Subcutaneous abdominal adipose tissue (tissue), 5 donors: ENCODE data around the gene MAST2.
"Not testable (repeated sequence)": the region's sequence is repeated elsewhere in the genome, so short reads cannot be mapped to it uniquely, and the experiment has no call there.

Experiments used
- H3K27ac ChIP-seq: one replicate; pipeline ENCODE4 v1.7.0; 2013; ENCODE audit warnings: low read depth, mild to moderate bottlenecking, inconsistent platforms, low read length, moderate library complexity
- H3K27me3 ChIP-seq, 5 donors: one replicate each; pipeline ENCODE4 v1.7.0; 2013; ENCODE audit warnings: low read length in 5 of 5, inconsistent platforms in 1 of 5; ENCODE audit not compliant: control insufficient read depth in 5 of 5, insufficient read depth in 4 of 5
- H3K36me3 ChIP-seq, 5 donors: one replicate each; pipeline ENCODE4 v1.7.0; 2013; ENCODE audit warnings: low read length in 5 of 5; ENCODE audit not compliant: control insufficient read depth in 5 of 5, insufficient read depth in 5 of 5
- H3K4me1 ChIP-seq, 5 donors: one replicate each; pipeline ENCODE4 v1.7.0; 2013; ENCODE audit warnings: low read length in 5 of 5, mild to moderate bottlenecking in 3 of 5, moderate library complexity in 1 of 5; ENCODE audit not compliant: control insufficient read depth in 5 of 5, insufficient read depth in 5 of 5
- H3K4me3 ChIP-seq, 5 donors: one replicate each; pipeline ENCODE4 v1.7.0; 2013; ENCODE audit warnings: low read length in 5 of 5, low read depth in 1 of 5
- H3K9ac ChIP-seq, 5 donors: one replicate each; pipeline ENCODE4 v1.7.0; 2013; ENCODE audit warnings: low read length in 5 of 5, mild to moderate bottlenecking in 4 of 5, moderate library complexity in 3 of 5
- H3K9me3 ChIP-seq, 5 donors: one replicate each; pipeline ENCODE4 v1.7.0; 2013; ENCODE audit warnings: low read length in 5 of 5; ENCODE audit not compliant: control insufficient read depth in 5 of 5
- donor health status: healthy.
- donor health status: healthy.
- donor health status: healthy.
- donor health status: healthy.
- donor health status: healthy.

Gene MAST2

GRCh38 chr1:45848714-45849113 is 45.3 kb downstream of the MAST2 start:
- H3K36me3 ChIP-seq: peaks cover 0 to 2% (median 0%) of the 10 kb centered on the region in 5 donors

GRCh38 chr1:45850017-45850416 is 46.6 kb downstream of the MAST2 start:
- Histone ChIP-seq H3K9ac (no peak overlapping the region), H3K9me3 (peaks cover 0 to 7% (median 0%) of the 10 kb centered on the region in 5 donors), H3K36me3 (peaks cover 0 to 2% (median 0%) of the 10 kb centered on the region in 5 donors), H3K27ac (no peak overlapping the region), H3K4me3 (no peak overlapping the region), H3K4me1 (no peaks in the 10 kb centered on the region), H3K27me3 (no peaks in the 10 kb centered on the region)

More at GRCh38 chr1:45848714-45849113, 45.3 kb downstream of the MAST2 start:
- H3K27me3 ChIP-seq: no peaks in the 10 kb centered on the region
- no peak overlapping the region for H3K4me3 ChIP-seq
- no peak overlapping the region for H3K27ac ChIP-seq
- H3K4me1 ChIP-seq: no peaks in the 10 kb centered on the region
- no peak overlapping the region for H3K9ac ChIP-seq
- peaks cover 0 to 7% (median 0%) of the 10 kb centered on the region in 5 donors for H3K9me3 ChIP-seq

GRCh38 chr1:45854724-45855123 is 51.3 kb downstream of the MAST2 start:
- no peaks in the 10 kb centered on the region for H3K4me1 ChIP-seq
- no peak overlapping the region for H3K9ac ChIP-seq
- H3K27ac ChIP-seq: no peak overlapping the region
- peaks cover 0 to 7% (median 0%) of the 10 kb centered on the region in 5 donors for H3K9me3 ChIP-seq
- H3K4me3 ChIP-seq: no peak overlapping the region
- H3K36me3 ChIP-seq: no peaks in the 10 kb centered on the region
- H3K27me3 ChIP-seq: no peaks in the 10 kb centered on the region

GRCh38 chr1:45857101-45857700 is 53.8 kb downstream of the MAST2 start:
- no peaks in the 10 kb centered on the region for H3K4me1 ChIP-seq
- no peak overlapping the region for H3K9ac ChIP-seq
- H3K4me3 ChIP-seq: no peak overlapping the region
- H3K9me3 ChIP-seq: no peaks in the 10 kb centered on the region
- H3K27me3 ChIP-seq: no peaks in the 10 kb centered on the region
- H3K36me3 ChIP-seq: no peaks in the 10 kb centered on the region
- no peak overlapping the region for H3K27ac ChIP-seq

- H3K9ac ChIP-seq, H3K9me3 ChIP-seq, H3K27ac ChIP-seq, H3K36me3 ChIP-seq, H3K4me1 ChIP-seq, H3K4me3 ChIP-seq, H3K27me3 ChIP-seq: not testable (repeated sequence)
These were observed 54.5 kb downstream of the MAST2 start for GRCh38 chr1:45857755-45858492.

- H3K27me3 ChIP-seq: no peaks in the 10 kb centered on the region
- no peak overlapping the region for H3K4me3 ChIP-seq
- H3K4me1 ChIP-seq: peaks cover 0 to 4% (median 0%) of the 10 kb centered on the region in 5 donors
- no peaks in the 10 kb centered on the region for H3K36me3 ChIP-seq
- no peak overlapping the region for H3K9ac ChIP-seq
- no peak overlapping the region for H3K27ac ChIP-seq
- H3K9me3 ChIP-seq: no peaks in the 10 kb centered on the region
These were observed 55.8 kb downstream of the MAST2 start for GRCh38 chr1:45859221-45859620.

GRCh38 chr1:45862008-45862407 is 58.6 kb downstream of the MAST2 start:
- no peak overlapping the region for H3K4me3 ChIP-seq
- peaks cover 0 to 4% (median 0%) of the 10 kb centered on the region in 5 donors for H3K4me1 ChIP-seq
- no peak overlapping the region for H3K27ac ChIP-seq
- H3K27me3 ChIP-seq: no peaks in the 10 kb centered on the region
- H3K9ac ChIP-seq: no peak overlapping the region
- no peaks in the 10 kb centered on the region for H3K9me3 ChIP-seq
- no peaks in the 10 kb centered on the region for H3K36me3 ChIP-seq

- peaks cover 0 to 4% (median 0%) of the 10 kb centered on the region in 5 donors for H3K4me1 ChIP-seq
- no peak overlapping the region for H3K27ac ChIP-seq
- no peak overlapping the region for H3K4me3 ChIP-seq
- H3K27me3 ChIP-seq: no peaks in the 10 kb centered on the region
- H3K36me3 ChIP-seq: no peaks in the 10 kb centered on the region
- H3K9ac ChIP-seq: no peak overlapping the region
- H3K9me3 ChIP-seq: no peaks in the 10 kb centered on the region
These were observed 59.8 kb downstream of the MAST2 start for GRCh38 chr1:45863218-45863617.

- Histone ChIP-seq H3K27ac (no peak overlapping the region), H3K9ac (no peak overlapping the region), H3K27me3 (no peaks in the 10 kb centered on the region), H3K36me3 (no peaks in the 10 kb centered on the region), H3K4me1 (peaks cover 0 to 4% (median 0%) of the 10 kb centered on the region in 5 donors), H3K4me3 (peak overlapping the region in 3 of 5 donors; percentile 38 to 51 (median 40)), H3K9me3 (no peaks in the 10 kb centered on the region)
These were observed 61.0 kb downstream of the MAST2 start for GRCh38 chr1:45864167-45865106.
